ENCODE data around the gene SPTAN1.
"Not testable (repeated sequence)": the region's sequence is repeated elsewhere in the genome, so short reads cannot be mapped to it uniquely, and the experiment has no call there.

The SPTAN1 gene

GRCh38 chr9:128552153-128552743, at the start of gene SPTAN1:
SPTAN1 (plus strand) TSS chr9:128552587; CDS start chr9:128566741, 14,154 bp downstream.
- DNase-seq, result peak in 54 of 56 donors; percentile 54 to 94 (median 82)

GRCh38 chr9:128503415-128503825, 49.0 kb upstream of the SPTAN1 start:
- not testable (repeated sequence) for DNase-seq

GRCh38 chr9:128503870-128504269, 48.5 kb upstream of the SPTAN1 start:
- DNase-seq, result peak in 2 of 56 donors; percentile 1 to 12

- DNase-seq, result peak; percentile 54 to 98 (median 88)
Measured at GRCh38 chr9:128504485-128505413, 47.6 kb upstream of the SPTAN1 start, which contains the start of gene GLE1. GLE1 (plus strand) TSS chr9:128504719; CDS start chr9:128504806, 87 bp downstream.

GRCh38 chr9:128505414-128505765, 47.0 kb upstream of the SPTAN1 start:
- DNase-seq, result no peak

- DNase-seq, result not testable (repeated sequence)
Measured at GRCh38 chr9:128505906-128506305, 46.5 kb upstream of the SPTAN1 start.

- no peak for DNase-seq
Measured at GRCh38 chr9:128512820-128513219, 39.6 kb upstream of the SPTAN1 start.

- DNase-seq, result no peak
Measured at GRCh38 chr9:128521956-128522355, 30.4 kb upstream of the SPTAN1 start.

- DNase-seq, result peak in 27 of 56 donors; percentile 1 to 67 (median 9)
Measured at GRCh38 chr9:128523199-128523925, 29.0 kb upstream of the SPTAN1 start.

GRCh38 chr9:128526720-128527119, 25.7 kb upstream of the SPTAN1 start:
- DNase-seq, result no peak

- DNase-seq, result no peak
Measured at GRCh38 chr9:128528445-128529160, 23.8 kb upstream of the SPTAN1 start.

- no peak for DNase-seq
Measured at GRCh38 chr9:128529191-128529590, 23.2 kb upstream of the SPTAN1 start.

GRCh38 chr9:128532581-128532980, 19.8 kb upstream of the SPTAN1 start:
- DNase-seq, result no peak

GRCh38 chr9:128540634-128541360, 11.6 kb upstream of the SPTAN1 start:
- no peak for DNase-seq

GRCh38 chr9:128546504-128546903, 5.9 kb upstream of the SPTAN1 start:
- no peak for DNase-seq

GRCh38 chr9:128548876-128549275, 3.5 kb upstream of the SPTAN1 start:
- no peak for DNase-seq

- peak in 18 of 56 donors; percentile 5 to 69 (median 18) for DNase-seq
Measured at GRCh38 chr9:128550226-128550625, 2.2 kb upstream of the SPTAN1 start.

GRCh38 chr9:128550770-128551656, 1.4 kb upstream of the SPTAN1 start:
- peak in 46 of 56 donors; percentile 5 to 83 (median 40) for DNase-seq

- DNase-seq, result peak in 3 of 56 donors; percentile 62 to 69 (median 63)
Measured at GRCh38 chr9:128551657-128552152, 682 bp upstream of the SPTAN1 start.

All from amygdala (tissue), 56 donors.